NT2/D1 (cell line): ENCODE results near the gene ABCA2.

Source experiments
- SUZ12 ChIP-seq: IDR thresholded peaks from 2 replicates; pipeline ENCODE4 v1.6.1; 2011; ENCODE audit not compliant: insufficient read length, insufficient read depth; ENCODE audit errors: extremely low read depth
- YY1 ChIP-seq: IDR thresholded peaks from 2 replicates; pipeline ENCODE4 v1.6.1; 2011; ENCODE audit not compliant: insufficient read length, insufficient read depth
- ZNF274 ChIP-seq: IDR thresholded peaks from 2 replicates; pipeline ENCODE4 v1.6.1; 2011; ENCODE audit warnings: mild to moderate bottlenecking, low read depth, low read length

- TF ChIP-seq ZNF274, result no peak
- TF ChIP-seq YY1, result no peak
- TF ChIP-seq SUZ12, result no peak
These were observed 14.5 kb downstream of the ABCA2 start for GRCh38 chr9:137013571-137013940.
